ENCODE measurements around the gene ATP5PD.
"Not testable (repeated sequence)": the region's sequence is repeated elsewhere in the genome, so short reads cannot be mapped to it uniquely, and the experiment has no call there.

ATP5PD gene

GRCh38 chr17:75020331-75021110 lies 26.2 kb downstream of the ATP5PD start:
- DNase-seq (ENCODE audit: low spot score), result no peak

GRCh38 chr17:75019710-75020109 lies 27.1 kb downstream of the ATP5PD start:
- DNase-seq (ENCODE audit: low spot score), result no peak

DNA sequence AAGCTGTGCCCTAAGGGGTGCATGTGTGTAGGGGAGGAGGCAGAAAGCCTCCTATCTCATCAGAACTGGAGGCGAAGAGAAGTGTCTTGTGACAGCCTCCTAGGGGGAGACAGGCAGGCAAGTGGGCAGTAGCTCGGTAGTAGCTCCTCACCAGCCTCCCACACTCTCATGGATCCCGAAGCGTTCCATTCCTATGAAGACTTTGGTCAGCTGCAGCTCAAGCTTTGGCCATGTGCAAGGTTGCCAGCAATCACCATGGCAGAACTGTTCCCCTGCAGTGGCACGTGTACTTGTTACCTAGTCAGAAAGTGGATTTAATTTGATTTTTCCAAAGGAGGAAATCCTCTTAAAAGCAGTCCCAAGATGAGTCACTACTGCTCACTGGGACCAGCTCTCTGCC lies 27.6 kb downstream of the ATP5PD start:
- DNase-seq (ENCODE audit: low spot score), result no peak

- DNase-seq (ENCODE audit: low spot score), result no peak
These were observed 33.6 kb downstream of the ATP5PD start for GRCh38 chr17:75013092-75013559.

- DNase-seq (ENCODE audit: low spot score), result peak; percentile 85
These were observed 34.2 kb downstream of the ATP5PD start, which contains the start of gene MRPL58 for GRCh38 chr17:75012346-75013091. TSS of gene MRPL58 (plus strand) at chr17:75012670. CDS start at chr17:75012687, 17 bp downstream.

DNA sequence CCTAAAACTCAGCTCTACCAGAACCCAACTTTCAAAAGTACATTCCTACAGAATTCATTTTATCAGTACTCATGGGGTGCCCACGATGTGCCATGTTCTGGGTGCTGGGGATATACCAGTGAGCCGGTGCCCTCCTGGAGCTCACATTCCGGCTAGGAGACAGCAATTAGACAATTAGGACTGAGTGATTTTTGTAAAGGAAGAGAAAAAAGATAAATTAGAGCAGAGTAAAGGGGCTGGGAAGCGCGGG lies 34.7 kb downstream of the ATP5PD start:
- DNase-seq (ENCODE audit: low spot score), result no peak

GRCh38 chr17:75011401-75012095 lies 35.2 kb downstream of the ATP5PD start:
- peak; percentile 96 for DNase-seq (ENCODE audit: low spot score)

DNA sequence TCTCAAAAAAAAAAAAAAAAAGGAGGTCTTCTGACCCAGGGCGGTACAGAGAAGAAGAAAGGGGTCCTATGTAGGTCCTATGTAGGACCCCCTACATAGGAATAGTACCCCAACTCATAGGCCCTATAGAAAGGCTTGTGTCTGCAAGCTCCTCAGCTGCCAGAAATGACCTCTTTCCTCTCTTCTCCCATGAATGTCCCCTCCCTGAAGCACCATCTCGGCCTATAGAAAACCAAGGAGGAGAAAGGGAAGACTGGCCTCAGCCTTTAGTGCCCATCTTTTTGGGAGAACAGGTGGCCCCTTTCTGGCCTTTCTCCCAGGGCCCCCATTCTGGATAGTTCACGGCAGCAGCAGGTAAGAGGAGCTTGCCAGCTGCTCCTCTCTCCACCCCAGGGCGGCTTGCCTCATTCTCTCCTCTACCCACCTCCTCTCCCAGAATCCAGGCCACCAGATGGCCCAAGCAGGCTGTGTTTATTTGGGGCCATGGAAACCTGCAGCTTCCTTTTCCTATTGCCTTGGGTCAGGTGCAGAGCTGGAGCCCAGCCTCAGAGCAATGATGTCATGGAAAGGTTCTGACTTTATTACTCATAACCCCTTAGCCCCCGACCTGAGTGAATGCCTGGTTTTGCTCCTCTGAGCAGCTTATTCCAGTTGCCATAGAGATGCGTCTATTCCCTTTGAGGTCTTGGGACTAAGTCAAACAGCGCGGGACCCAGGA lies 35.9 kb downstream of the ATP5PD start:
- DNase-seq (ENCODE audit: low spot score), result peak; percentile 99

- no peak for DNase-seq (ENCODE audit: low spot score)
These were observed 37.5 kb downstream of the ATP5PD start for GRCh38 chr17:75009139-75009724.

DNA sequence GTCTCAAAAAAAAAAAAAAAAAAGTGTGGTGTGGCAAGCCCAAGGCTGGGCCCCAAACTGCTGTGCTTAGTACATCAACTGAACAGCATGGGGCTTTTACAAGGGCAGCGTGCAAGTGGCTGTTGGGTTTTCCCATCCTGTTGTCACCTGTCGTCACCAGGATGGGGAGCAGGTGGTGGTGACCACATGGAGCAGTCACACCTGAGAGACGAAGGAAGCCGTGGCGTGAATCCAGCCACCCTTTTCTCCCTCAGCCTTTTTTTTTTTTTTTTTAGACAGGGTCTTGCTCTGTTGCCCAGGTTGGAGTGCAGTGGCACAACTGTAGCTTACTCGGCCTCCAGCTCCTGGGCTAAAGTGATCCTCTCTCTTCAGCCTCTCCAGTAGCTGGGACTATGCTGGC lies 38.4 kb downstream of the ATP5PD start:
- peak; percentile 76 for DNase-seq (ENCODE audit: low spot score)

GRCh38 chr17:75006653-75007052 lies 40.1 kb downstream of the ATP5PD start:
- no peak for DNase-seq (ENCODE audit: low spot score)

- DNase-seq (ENCODE audit: low spot score), result not testable (repeated sequence)
These were observed 40.7 kb downstream of the ATP5PD start for GRCh38 chr17:75006084-75006483.

DNA sequence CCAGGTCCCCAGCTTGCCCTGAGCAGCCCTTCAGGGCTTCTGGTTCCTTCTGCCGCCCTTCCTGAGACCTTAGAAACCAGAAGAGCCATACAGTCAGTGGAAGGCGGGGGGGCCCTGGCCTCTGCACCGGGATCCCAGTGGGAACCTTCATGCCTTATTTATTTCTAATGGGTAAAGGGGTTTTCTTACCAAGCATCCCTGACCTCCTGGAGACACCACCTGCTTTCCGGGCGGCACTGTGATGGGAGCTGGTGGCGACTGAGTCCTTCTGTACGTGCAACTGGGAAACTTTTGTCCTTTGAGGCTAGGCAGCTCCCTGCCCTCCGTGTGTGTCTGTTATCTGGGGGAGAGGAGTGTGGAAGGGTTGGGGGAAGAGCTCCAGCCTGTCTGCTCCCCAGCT lies 41.5 kb downstream of the ATP5PD start:
- no peak for DNase-seq (ENCODE audit: low spot score)

GRCh38 chr17:75004371-75004770 lies 42.4 kb downstream of the ATP5PD start:
- no peak for DNase-seq (ENCODE audit: low spot score)

DNA sequence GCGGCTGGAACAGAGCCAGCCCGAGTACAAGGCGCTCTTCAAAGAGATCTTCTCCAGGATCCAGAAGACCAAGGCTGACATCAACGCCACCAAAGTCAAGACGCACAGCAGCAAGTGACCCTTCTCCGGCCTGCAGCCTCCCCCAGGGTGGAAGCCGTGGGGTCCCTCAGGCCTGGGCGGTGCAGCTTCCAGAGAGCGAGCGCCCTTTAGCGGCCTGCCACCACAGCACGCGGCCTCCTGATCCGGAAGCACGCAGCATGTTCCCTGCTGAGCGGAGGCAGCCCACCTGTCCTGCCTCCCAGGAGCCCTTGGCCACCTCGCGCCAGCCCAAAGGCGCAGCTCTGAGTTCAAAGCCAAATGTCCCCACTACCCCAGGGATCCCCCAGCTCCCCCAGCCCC lies 42.8 kb downstream of the ATP5PD start:
- DNase-seq (ENCODE audit: low spot score), result no peak

GRCh38 chr17:75003070-75003956 lies 43.5 kb downstream of the ATP5PD start:
- DNase-seq (ENCODE audit: low spot score), result no peak

DNA sequence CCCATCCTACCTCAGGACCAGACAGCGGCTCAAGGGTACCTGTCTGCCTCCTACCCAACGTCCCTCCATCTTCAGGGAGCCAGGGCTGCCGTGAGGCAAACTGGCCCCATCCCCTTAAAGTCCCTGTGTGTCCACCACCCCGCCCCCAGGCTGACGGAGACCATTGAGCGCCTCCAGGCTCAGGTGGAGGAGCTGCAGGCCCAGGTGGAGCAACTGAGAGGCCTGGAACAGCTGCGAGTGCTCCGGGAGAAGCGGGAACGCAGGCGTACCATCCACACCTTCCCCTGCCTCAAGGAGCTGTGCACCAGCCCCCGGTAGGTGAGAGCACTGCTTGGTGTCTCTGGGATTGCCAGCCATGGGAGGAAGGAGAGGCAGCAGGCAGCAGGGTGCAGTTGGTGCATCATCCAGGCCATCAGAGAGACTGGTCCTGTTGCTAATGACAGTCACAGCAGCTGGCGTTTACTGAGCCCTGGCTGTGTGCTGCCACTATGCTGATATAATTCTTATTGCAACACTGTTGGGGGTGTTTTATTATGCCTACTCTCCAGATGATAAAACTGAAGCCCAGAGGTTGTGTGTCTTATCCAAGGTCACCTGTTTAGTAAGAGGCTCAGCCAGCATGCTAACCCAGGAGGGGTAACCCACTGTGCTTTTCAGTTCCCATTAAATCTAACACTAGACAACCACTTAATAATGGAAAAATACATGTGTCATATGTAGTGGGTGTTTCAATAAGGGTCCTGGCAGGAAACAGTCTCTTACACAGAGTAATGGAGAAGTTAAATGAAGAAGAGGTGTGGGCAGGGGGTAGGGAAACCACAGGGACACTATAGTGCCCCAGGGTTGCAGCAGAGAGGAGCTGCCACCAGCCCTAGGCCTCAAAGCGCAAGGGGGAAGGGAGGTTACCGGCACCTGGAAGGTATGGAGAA lies 44.6 kb downstream of the ATP5PD start:
- DNase-seq (ENCODE audit: low spot score), result no peak

DNA sequence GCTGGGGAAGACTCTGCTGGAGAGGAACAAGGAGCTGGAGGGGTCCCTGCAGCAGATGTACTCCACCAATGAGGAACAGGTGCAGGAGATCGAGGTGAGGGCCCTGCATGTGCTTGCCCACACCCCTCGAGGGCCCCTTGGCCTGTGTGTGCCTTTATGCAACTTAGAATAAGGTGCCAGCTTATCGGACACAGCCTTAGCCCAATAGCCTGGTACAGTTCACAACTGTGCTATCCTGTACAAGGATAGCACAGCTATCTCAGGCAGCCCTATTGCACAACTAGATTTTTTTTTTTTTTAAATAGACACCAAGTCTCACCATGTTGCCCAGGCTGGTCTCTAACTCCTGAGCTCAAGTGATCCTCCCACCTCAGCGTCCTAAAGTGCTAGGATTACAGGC lies 47.2 kb downstream of the ATP5PD start:
- no peak for DNase-seq (ENCODE audit: low spot score)

GRCh38 chr17:74998783-74999182 lies 48.0 kb downstream of the ATP5PD start:
- peak; percentile 81 for DNase-seq (ENCODE audit: low spot score)

DNA sequence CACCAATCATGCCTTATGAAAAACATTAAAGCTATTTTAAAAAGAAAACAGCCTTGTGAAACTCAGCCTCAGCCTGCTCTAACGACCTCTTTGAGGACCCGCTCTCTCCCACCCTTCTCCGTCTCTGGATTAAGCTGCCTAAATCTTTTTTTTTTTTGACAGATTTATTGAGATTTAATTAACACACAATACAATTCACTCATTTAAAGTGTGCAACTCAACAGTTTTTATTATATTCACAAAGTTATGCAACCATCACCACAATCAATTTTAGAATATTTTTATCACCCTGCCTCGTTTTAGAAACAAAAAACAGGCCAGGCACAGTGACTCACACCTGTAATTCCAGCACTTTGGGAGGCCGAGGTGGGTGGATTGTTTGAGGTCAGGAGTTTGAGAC lies 50.9 kb downstream of the ATP5PD start:
- DNase-seq (ENCODE audit: low spot score), result no peak
